Mucosa of gallbladder (tissue), 1 donor: ENCODE data around the gene OLFM4. TPM values are rescaled to one million over a fixed set of nuclear protein-coding genes. Genes with fewer than 3 reads are reported as not detected.

ENCODE experiments used
- DNase-seq: peaks from one replicate; pipeline ENCODE4 v3.0.0-alpha.2; 2020; ENCODE audit warnings: low spot score
- total RNA-seq: library from RNA; stranded (reverse); gene quantifications from one replicate; pipeline ENCODE4 v1.2.1, GENCODE V29; 2021
- donor health status: DM: no; HTN: no; CAD: no.

Gene OLFM4
- total RNA-seq, 1 donor from 2014 or later, result 3.9 TPM

DNA sequence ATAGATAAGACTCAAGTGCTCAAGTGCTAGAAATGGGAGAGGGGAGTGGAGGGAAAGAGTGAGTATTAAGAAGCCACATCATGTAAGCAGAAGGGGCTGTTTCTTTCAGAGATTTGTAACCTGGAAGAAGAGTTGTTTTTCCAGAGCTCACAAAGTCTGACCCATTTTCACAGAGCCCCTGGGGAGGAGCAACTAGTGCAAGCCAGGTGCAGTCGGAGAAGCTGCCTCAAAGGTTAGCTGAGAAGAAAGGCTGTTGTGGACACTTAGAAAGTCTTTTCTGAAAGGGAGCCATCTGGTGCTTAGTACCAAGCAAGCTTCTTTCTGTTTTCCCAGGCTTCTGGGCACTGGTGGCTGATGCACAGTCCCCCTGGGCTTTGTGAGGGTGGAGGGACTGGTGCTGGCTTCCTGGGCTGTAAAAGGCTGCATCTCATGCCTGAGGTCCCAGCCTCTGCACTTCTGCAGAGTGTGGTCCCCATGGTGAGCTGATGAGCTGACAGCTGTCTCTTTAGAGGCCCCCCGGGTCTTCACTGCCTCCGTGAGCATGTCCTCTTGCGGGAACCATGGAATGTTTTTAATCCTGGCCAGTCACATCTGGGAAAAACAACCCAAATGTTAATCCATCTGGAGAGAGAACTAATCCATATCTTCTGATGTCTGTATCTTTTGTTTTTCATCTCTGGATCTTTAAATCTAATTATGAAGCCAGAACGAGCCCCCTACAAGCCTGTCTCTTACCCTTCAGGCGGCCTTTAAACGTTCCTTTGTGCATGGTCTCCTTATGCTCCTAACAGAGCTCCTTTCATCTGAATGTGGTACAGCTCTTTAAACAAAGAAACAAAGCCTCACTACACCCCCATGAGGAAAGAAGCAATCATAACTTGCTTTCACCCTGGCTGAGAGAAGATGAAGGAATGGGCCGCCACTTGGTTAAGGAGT lies 40.2 kb downstream of the OLFM4 start:
- DNase-seq, result no peak

GRCh38 chr13:53069800-53070199 lies 41.2 kb downstream of the OLFM4 start:
- DNase-seq, result no peak

GRCh38 chr13:53073711-53074110 lies 45.1 kb downstream of the OLFM4 start:
- DNase-seq, result no peak

DNA sequence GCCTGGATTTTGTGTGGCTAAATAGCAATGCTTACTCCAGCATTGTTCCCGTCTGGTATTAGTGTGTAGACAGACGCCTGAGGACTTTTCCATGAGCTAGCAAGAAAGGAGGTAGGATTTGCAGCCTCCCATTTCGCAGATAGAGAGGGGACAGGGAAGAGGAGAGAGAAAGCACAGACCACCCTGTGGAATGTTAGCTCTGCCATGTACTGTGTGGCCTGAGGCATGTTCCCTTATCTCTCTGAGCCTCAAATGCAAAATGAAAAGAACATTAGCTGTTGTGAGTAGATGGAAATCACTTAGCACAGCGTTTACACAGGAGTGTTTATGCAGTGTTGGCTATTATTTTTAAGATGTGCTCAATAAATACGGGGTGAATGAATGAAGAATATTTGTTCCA lies 45.5 kb downstream of the OLFM4 start:
- no peak for DNase-seq

- DNase-seq, result no peak
Measured at GRCh38 chr13:53075356-53076041, 46.9 kb downstream of the OLFM4 start.

GRCh38 chr13:53079691-53080090 lies 51.1 kb downstream of the OLFM4 start:
- DNase-seq, result no peak

GRCh38 chr13:53088871-53089270 lies 60.3 kb downstream of the OLFM4 start:
- DNase-seq, result no peak

DNA sequence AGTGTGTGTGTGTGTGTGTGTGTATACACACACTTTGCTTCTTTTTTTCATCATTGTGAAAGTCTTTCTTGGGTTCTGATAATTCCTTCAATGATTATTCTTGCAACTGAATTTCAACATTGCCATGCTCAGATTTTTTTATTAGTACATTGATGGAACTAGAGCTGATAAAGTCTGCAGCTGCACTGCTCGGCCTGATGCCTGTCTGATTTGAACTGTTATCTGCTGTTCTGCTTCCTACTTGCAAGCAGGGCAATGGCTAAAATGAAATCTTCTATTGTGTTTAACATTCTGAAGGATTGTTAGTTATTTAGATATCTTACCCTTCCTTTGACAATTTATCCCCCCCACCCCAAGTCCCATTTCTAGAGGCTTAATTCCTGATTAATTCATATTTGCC lies 61.3 kb downstream of the OLFM4 start:
- DNase-seq, result no peak

GRCh38 chr13:53090461-53090860 lies 61.8 kb downstream of the OLFM4 start:
- DNase-seq, result no peak

- DNase-seq, result no peak
Measured at GRCh38 chr13:53092931-53093330, 64.3 kb downstream of the OLFM4 start.

- DNase-seq, result no peak
Measured at GRCh38 chr13:53098455-53098854, 69.8 kb downstream of the OLFM4 start.

DNA sequence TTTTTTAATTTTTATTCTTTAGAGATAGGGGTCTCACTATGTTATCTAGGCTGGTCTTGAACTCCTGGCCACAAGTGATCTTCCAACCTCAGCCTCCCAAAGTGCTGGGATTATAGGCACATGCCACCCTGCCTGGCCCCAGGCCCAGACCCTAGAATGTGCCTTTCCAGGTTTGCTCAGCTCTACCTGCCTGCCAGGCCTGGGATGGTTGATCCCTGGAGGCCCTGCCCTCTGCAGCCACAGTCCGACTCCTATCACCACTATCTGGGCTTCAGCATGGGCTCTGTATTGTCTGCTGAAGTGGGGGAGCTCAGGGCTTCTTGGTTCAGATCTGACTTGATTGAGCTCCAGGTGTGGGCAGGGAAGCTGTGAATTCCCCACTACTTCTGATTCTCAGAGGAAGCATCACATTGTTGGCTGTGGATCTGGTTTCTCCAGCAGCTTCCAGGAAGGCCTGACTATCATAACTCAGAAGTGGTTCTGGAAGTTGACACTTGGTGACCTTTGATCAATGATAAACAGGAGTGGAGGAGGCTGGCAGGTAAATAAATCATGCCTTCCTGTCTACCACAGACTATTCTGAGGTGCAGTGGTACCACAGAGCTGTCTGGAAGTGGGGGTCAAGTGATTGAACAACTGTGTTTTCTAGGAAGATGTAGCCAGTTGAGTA lies 71.9 kb downstream of the OLFM4 start:
- DNase-seq, result peak; percentile 17

Other genes with a start within 250 kb of the OLFM4 start
- gene PCDH8, start 180.2 kb upstream of the OLFM4 start, total RNA-seq, result not detected